IMR-90 (cell line): ENCODE data around the gene NSUN6. TPM values are rescaled to one million over a fixed set of nuclear protein-coding genes. Genes with fewer than 3 reads are reported as not detected.

Experiments
- RFX5 ChIP-seq: IDR thresholded peaks from 2 replicates; pipeline ENCODE4 v1.8.0; 2012; ENCODE audit warnings: low read depth, mild to moderate bottlenecking, low read length, moderate library complexity
- USF2 ChIP-seq: fragments of 150-350 bp; IDR thresholded peaks from 2 replicates; pipeline ENCODE4 v1.6.1; 2017; ENCODE audit warnings: mild to moderate bottlenecking, antibody characterized with exemption, low read length, low read depth
- polyA plus RNA-seq, 3 experiments: library from polyadenylated mRNA; depleted of rRNA; stranded (reverse); fragments of >200 nt; gene quantifications; 2 replicates each; pipeline ENCODE4 v1.2.3, GENCODE V29; 2012; ENCODE audit warnings: low replicate concordance in 1 of 3
- total RNA-seq: library from RNA; depleted of rRNA; stranded (reverse); fragments of >200 nt; gene quantifications from 2 replicates; pipeline ENCODE4 v1.2.3, GENCODE V29; 2012

Gene NSUN6
- total and polyA plus RNA-seq, 2 of the 4 experiments (the other 2 are of a cell fraction) = 4.6 to 11.5 TPM

- TF ChIP-seq USF2 = no peak
- no peak for TF ChIP-seq RFX5
Observed at GRCh38 chr10:18651324-18652007, at the start of gene NSUN6 (continued).
